ENCODE data around the gene TOMM70.
"Not testable (repeated sequence)": the region's sequence is repeated elsewhere in the genome, so short reads cannot be mapped to it uniquely, and the experiment has no call there.

The TOMM70 gene

DNA sequence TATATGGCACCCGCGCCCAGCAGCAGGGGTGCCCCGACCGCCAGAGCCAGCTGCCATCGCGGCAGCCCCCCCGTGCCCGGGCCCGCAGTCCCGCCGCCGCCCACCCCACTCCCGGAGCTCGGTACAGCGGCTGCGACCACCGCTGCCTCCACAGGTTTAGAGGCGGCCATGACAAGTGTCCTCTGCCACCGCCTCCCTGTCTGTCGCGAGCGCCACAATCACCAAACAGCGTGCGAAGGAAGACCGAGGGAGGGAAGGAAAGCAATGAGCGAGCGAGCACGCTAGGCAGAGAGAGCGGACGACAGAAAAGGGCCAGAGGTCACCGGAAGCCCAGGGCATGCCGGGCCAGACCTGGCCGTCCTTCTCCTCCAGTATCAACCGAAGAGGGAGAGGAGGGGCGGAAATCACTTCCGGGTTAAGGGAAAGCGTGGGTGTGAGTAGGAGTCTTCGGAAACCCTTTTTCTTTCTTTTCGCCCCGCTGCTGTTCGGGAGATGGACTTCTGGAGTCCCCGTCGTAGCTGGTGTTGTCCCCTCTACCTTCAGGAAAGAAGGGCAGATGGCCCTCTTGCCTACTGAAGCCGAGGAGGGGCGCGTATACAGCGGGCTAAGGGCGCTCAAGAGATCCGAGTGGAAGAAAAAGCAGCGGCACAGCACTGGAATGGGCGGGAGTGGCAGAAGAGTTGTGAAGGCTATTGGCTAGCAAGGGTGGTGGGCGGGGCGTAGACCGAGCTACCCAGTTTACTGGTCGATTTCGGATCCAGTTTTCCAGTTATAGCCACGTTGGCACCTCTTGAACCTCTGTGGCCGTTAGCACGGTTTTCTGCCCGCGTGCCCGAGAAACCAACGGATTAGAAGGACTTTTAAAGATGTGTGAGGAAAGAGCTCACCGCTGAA is at the start of gene TOMM70, which contains the start of gene LNP1:
TSS of gene TOMM70 (minus strand) at position 310 of the 894 bp plus-strand sequence. CDS start at position 170, 140 bp downstream.
TSS of gene LNP1 (plus strand) at position 760 of the 894 bp plus-strand sequence. CDS start 28,191 bp downstream, outside the sequence.
- Mint-ChIP-seq H3K36me3 (ENCODE audit: low read depth) (peaks cover 57% of the 10 kb centered on the region), H3K9me3 (no peaks in the 10 kb centered on the region), H3K4me1 (ENCODE audit: low read depth) (peaks cover 68% of the 10 kb centered on the region), H3K4me3 (peak within 1 kb of the TSS; percentile 90), H3K27me3 (no peaks in the 10 kb centered on the region), H3K27ac (peak within 1 kb of the TSS; percentile 98)
- DNase-seq: peak; percentile 97

DNA sequence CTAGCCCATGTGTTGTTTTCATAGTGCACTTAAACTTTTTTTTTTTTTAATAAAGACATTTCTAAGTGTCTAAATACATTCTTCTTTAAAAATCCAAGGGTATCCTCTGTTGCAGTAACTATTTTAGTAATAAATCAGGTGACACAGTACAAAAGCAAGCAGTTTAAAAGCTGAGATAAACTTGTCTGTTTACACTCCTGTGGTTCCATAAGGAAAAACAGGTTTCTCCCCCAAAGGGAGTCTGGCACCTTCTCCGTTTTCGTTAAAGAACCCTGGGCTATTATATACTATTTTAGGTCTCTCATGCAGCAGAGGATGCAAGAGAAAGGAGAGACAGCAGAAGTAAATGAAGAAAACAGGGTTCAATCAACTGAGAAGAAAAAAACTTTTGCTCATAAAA is 48.3 kb upstream of the TOMM70 start:
- Mint-ChIP-seq H3K27me3 (no peaks in the 10 kb centered on the region), H3K27ac (no peak overlapping the region), H3K4me1 (ENCODE audit: low read depth) (no peaks in the 10 kb centered on the region), H3K9me3 (peaks cover 3% of the 10 kb centered on the region), H3K4me3 (no peak overlapping the region), H3K36me3 (ENCODE audit: low read depth) (no peaks in the 10 kb centered on the region)
- no peak for DNase-seq

DNA sequence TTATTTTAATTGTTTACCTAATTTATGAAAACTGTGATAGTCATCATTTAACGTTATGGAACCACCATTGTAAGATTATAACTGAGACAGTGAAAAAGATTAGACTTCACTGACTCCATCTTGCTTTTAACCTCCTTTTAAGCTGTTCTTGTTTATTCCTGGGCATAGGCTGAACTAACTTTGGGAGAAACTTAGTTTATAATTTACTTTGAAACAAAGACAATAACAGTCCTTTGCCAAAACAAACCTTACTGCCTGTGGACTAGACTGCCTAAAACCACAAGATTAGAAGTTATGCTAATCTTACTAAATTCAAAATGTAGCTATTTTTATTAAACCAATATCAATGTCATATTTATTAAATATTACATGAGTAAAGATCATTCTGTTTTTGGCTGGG is 47.2 kb upstream of the TOMM70 start:
- Mint-ChIP-seq H3K4me3 (no peak overlapping the region), H3K4me1 (ENCODE audit: low read depth) (no peaks in the 10 kb centered on the region), H3K9me3 (peaks cover 3% of the 10 kb centered on the region), H3K27me3 (no peaks in the 10 kb centered on the region), H3K36me3 (ENCODE audit: low read depth) (no peaks in the 10 kb centered on the region), H3K27ac (no peak overlapping the region)
- DNase-seq: no peak

DNA sequence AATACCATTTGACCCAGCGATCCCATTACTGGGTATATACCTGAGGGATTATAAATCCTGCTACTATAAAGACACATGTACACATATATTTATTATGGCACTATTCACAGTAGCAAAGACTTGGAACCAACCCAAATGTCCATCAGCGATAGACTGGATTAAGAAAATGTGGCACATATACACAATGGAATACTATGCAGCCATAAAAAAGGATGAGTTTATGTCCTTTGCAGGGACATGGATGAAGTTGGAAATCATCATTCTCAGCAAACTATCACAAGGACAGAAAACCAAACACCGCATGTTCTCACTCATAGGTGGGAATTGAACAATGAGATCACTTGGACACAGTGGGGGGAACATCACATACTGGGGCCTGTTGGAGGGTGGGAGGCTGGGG is 46.2 kb upstream of the TOMM70 start:
- not testable (repeated sequence) for H3K4me1 Mint-ChIP-seq (ENCODE audit: low read depth); H3K36me3 Mint-ChIP-seq (ENCODE audit: low read depth)

DNA sequence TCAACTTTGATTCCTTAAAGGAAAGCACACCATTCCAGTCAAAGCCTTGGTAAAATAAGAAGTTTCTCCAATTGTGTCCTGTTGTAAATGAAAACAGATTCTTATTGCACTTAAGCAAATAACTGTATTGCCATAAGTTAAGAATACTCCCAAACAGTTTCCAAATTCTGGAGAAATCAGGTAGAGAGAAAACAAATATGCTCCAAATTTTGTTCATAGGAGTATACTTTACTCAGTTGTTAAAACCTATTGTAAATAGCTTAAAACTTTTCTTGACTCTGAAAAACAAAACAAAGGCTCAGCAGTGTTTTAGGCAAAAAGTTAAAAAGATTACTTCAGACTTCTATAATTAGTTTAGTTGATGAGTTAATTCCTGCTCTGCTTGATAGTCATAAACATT is 42.8 kb upstream of the TOMM70 start:
- no peak for DNase-seq
- H3K4me3 Mint-ChIP-seq: no peak overlapping the region
- peaks cover 8% of the 10 kb centered on the region for H3K4me1 Mint-ChIP-seq (ENCODE audit: low read depth)
- H3K9me3 Mint-ChIP-seq: peaks cover 3% of the 10 kb centered on the region
- no peaks in the 10 kb centered on the region for H3K27me3 Mint-ChIP-seq
- no peak overlapping the region for H3K27ac Mint-ChIP-seq
- no peaks in the 10 kb centered on the region for H3K36me3 Mint-ChIP-seq (ENCODE audit: low read depth)

More for the DNA sequence above, 46.2 kb upstream of the TOMM70 start:
- H3K27me3 Mint-ChIP-seq, H3K9me3 Mint-ChIP-seq, H3K27ac Mint-ChIP-seq, H3K4me3 Mint-ChIP-seq, DNase-seq: not testable (repeated sequence)

DNA sequence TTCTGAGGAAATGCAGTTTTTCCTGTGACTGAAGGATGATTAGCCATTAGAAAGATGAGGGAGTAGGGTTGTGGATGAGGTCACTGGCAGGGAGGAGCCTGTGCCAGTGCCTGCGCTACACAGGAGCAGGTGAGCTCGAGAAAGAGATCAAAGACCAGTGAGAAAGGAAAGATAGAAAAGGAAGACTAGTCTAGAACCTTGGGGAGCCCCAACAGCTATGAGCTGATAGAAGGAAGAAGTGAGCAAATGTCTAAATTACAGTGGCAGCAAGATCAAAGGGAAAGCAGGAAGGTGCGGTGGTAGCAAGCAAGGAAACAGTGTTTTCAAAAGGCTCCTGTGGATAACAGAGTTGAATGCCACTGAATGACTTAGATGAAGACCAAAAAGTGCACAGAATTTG is 40.0 kb upstream of the TOMM70 start:
- Mint-ChIP-seq H3K27me3 (no peaks in the 10 kb centered on the region), H3K9me3 (no peaks in the 10 kb centered on the region)
- DNase-seq: no peak

DNA sequence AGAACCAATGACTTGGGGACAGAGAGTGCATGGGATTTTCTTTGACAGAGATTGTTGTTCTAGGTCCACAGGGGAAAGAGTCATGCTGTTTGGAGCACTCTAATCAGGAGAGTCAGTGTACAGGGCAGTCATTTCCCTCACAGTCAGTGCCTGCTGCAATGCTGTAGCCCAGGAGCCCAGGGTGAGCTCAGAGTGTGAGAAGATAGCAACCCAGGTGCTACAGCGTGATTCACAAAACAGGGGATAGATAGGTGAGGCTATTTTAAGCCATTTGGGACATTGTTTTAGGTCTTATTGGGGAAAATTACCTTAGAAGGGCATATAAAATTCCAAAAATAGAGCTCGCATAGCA is 37.7 kb upstream of the TOMM70 start:
- peaks cover 1% of the 10 kb centered on the region for H3K36me3 Mint-ChIP-seq (ENCODE audit: low read depth)
- no peaks in the 10 kb centered on the region for H3K27me3 Mint-ChIP-seq
- no peak overlapping the region for H3K4me3 Mint-ChIP-seq
- H3K4me1 Mint-ChIP-seq (ENCODE audit: low read depth): peaks cover 8% of the 10 kb centered on the region
- no peak for DNase-seq
- H3K9me3 Mint-ChIP-seq: peaks cover 5% of the 10 kb centered on the region
- no peak overlapping the region for H3K27ac Mint-ChIP-seq

More for the DNA sequence above, 40.0 kb upstream of the TOMM70 start:
- H3K4me1 Mint-ChIP-seq (ENCODE audit: low read depth): peaks cover 8% of the 10 kb centered on the region
- no peaks in the 10 kb centered on the region for H3K36me3 Mint-ChIP-seq (ENCODE audit: low read depth)
- H3K4me3 Mint-ChIP-seq: no peak overlapping the region
- H3K27ac Mint-ChIP-seq: no peak overlapping the region

DNA sequence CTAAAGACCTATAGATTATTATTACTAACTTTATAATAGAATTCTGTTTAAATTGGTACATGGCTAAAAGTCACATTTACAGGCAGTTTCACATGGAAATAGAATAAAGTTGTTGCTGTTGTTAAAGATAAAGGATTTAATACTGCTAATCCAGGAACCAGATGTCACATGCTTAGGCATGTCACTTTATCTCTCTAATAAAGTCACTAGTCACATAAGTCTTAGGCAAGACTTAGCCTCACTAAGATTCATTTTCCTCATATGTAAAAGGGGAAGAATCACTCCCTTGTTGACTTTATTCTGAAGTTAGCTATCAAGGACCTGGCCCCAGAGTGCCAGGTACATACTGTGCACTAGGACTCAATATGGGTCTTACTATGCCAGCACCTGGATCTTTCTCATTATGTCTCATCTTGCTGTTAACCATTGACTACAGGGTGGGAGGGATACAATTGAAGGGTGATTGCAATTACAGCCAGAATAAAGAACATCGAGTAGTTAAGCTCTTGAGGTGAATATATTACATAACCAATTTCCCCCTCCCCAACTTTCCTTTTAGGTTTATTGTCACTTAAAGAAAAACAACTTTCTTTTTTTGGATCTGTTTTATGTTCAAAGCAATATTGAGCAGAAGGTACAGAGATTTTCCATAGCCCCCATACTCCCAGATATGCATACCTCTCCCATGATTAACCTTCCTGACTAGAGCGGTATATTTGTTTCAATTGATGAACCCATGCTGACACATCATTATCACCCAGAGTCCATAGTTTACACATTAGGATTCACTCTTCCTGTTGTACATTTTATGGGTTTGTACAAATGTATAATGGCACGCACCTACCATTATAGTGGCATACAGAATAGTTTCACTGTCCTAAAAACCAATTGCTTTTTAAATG is 37.1 kb upstream of the TOMM70 start:
- Mint-ChIP-seq H3K4me1 (ENCODE audit: low read depth) (peaks cover 8% of the 10 kb centered on the region), H3K4me3 (no peak overlapping the region), H3K27me3 (no peaks in the 10 kb centered on the region), H3K27ac (no peak overlapping the region), H3K36me3 (ENCODE audit: low read depth) (peaks cover 1% of the 10 kb centered on the region), H3K9me3 (peaks cover 5% of the 10 kb centered on the region)
- no peak for DNase-seq

DNA sequence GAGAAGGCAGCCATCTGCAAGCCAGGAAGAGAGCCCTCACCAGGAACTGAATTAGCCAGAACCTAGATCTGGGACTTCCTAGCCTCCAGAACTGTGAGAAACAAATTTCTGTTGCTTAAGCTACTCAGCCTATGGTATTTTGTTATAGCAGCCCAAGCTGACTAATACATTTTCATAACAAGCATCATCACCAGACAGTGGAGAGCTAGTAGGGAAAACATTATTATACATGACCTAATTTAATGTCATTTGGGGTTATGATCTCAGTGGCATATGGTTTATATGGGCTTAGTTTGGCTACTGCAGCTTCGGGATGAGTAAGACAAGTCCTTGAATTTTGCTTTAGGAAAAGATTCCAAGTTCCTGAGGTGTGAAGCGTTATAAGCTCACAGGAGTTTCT is 36.1 kb upstream of the TOMM70 start:
- peaks cover 8% of the 10 kb centered on the region for H3K4me1 Mint-ChIP-seq (ENCODE audit: low read depth)
- no peaks in the 10 kb centered on the region for H3K27me3 Mint-ChIP-seq
- no peak overlapping the region for H3K4me3 Mint-ChIP-seq
- H3K27ac Mint-ChIP-seq: no peak overlapping the region
- peaks cover 5% of the 10 kb centered on the region for H3K9me3 Mint-ChIP-seq
- H3K36me3 Mint-ChIP-seq (ENCODE audit: low read depth): peaks cover 1% of the 10 kb centered on the region
- no peak for DNase-seq

DNA sequence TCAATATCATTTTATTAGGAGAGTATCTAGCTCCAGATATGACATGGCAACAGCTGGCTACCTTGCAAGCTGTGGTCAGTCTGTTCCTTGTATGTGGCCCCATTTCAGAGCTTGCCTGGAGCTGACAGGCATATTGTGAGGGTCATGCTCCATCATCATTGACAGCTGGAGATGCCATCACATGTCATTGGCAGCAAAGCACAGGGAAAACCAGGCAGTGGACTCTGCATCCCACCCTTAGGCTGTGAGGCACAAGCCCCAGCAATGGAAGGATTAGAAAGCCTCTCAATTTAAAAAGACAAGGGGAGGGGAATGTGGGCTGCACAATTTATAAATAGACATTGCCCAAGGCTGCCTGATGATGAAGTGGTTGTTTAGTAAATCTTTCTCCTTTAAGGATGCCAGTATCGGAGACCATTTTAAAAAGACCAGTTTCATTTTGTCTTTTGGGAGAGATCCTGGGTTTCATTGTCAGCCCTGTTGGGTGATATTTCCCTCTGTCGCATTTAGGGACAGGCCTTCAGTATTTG is 28.4 kb upstream of the TOMM70 start:
- Mint-ChIP-seq H3K4me3 (no peak overlapping the region), H3K9me3 (no peaks in the 10 kb centered on the region), H3K4me1 (ENCODE audit: low read depth) (no peaks in the 10 kb centered on the region), H3K27me3 (peaks cover 10% of the 10 kb centered on the region), H3K36me3 (ENCODE audit: low read depth) (no peaks in the 10 kb centered on the region), H3K27ac (no peak overlapping the region)
- no peak for DNase-seq

DNA sequence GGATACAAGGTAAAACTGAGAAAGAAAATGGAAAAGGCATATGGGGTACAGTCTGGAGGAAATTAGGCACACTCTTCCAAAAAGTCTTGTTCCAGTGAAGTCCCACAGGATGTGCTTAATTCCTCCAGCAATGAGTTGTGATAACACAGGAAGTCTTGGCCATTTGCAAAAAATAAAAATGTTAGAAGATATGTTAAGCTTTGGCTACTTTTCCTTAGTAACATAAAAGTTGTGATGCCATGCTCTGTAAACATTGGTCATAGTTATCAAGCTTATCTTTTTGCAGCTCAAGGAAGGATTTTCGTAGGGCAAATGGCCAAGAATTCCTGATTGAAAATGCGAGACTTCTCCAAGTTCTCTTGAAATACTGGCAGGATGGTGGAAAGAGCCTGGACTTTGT is 26.8 kb upstream of the TOMM70 start:
- Mint-ChIP-seq H3K9me3 (no peaks in the 10 kb centered on the region), H3K27me3 (peaks cover 15% of the 10 kb centered on the region), H3K4me1 (ENCODE audit: low read depth) (no peaks in the 10 kb centered on the region), H3K36me3 (ENCODE audit: low read depth) (no peaks in the 10 kb centered on the region), H3K27ac (no peak overlapping the region), H3K4me3 (no peak overlapping the region)
- no peak for DNase-seq

DNA sequence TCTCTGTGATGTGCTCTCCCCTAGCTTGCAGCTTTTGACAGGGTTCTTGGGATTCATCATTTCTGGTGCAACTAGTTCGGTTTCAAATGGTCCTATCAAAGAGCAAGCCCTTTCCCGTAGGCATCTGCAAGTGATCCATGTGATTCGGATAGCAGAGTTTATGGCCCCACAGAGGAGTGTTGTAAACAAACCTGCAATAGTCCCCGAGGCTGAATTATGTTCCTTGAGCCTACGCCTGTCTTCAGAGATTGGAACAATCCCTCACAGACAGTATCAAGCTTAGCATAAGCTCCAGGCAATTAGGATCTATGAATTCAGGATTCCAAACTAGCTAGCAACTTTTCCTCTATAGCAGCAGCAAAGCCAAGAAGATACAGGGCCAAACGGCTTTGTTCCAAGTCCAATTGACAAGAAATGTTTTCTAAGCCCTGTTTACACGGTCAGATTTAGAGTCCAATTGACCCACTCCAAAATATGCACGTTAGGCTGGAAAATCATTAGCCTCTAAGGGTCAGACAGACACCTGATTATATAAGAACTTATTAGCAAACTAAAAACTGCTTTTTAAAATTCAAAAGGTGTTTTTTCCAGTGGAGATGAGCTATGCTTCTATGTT is 25.3 kb upstream of the TOMM70 start:
- H3K27ac Mint-ChIP-seq: no peak overlapping the region
- peaks cover 15% of the 10 kb centered on the region for H3K27me3 Mint-ChIP-seq
- no peak overlapping the region for H3K4me3 Mint-ChIP-seq
- H3K9me3 Mint-ChIP-seq: no peaks in the 10 kb centered on the region
- DNase-seq: no peak
- no peaks in the 10 kb centered on the region for H3K36me3 Mint-ChIP-seq (ENCODE audit: low read depth)
- no peaks in the 10 kb centered on the region for H3K4me1 Mint-ChIP-seq (ENCODE audit: low read depth)

DNA sequence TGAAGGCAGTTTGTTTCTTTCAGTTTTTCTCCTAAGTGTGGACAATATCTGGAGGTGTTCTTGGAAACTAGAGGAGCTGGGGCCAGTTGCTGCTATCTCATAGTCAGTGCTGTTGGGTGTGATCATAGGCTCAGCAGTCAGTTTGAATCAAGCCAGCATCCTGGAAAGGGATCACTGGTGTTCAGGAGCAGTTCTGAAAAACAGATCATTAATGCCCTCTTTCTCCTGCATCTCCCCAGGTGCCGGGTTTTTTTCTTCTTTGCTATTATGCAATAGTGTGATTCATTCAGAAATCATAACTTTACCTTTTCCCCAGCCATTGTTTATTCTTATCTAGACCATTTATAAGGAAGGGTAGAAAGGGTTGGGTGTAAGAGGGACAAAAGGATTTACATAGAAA is 24.4 kb upstream of the TOMM70 start:
- DNase-seq: no peak
- no peak overlapping the region for H3K4me3 Mint-ChIP-seq
- H3K36me3 Mint-ChIP-seq (ENCODE audit: low read depth): no peaks in the 10 kb centered on the region
- H3K4me1 Mint-ChIP-seq (ENCODE audit: low read depth): no peaks in the 10 kb centered on the region
- no peak overlapping the region for H3K27ac Mint-ChIP-seq
- no peaks in the 10 kb centered on the region for H3K9me3 Mint-ChIP-seq
- H3K27me3 Mint-ChIP-seq: peaks cover 15% of the 10 kb centered on the region

DNA sequence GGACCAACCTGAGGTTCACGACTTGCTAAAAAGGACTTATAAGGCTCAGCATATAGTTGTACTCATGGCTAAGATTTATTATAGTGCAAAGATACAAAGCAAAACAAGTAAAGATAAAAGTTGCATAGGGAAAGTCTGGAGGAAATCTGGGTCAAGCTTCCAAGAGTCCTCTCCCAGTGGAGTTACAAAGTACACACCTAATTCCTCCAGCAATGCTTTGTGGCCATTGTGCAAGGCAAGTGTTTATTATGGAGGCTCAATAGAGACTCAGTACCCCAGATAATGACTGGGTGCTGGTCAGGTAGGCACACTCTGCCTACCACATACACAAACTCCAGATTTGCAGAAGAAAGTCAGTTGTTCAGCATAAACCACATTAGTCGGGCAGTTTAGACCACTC is 23.4 kb upstream of the TOMM70 start:
- Mint-ChIP-seq H3K4me3 (no peak overlapping the region), H3K27ac (no peak overlapping the region), H3K36me3 (ENCODE audit: low read depth) (no peaks in the 10 kb centered on the region), H3K4me1 (ENCODE audit: low read depth) (no peaks in the 10 kb centered on the region), H3K27me3 (peaks cover 15% of the 10 kb centered on the region), H3K9me3 (no peaks in the 10 kb centered on the region)
- no peak for DNase-seq
